ENCODE measurements around the gene NRXN2. TPM values are rescaled to one million over a fixed set of nuclear protein-coding genes. Genes with fewer than 3 reads are reported as not detected.

The NRXN2 gene
- total and polyA plus RNA-seq, 4 donors, result 2.6 to 35.9 (median 15.6) TPM

DNA sequence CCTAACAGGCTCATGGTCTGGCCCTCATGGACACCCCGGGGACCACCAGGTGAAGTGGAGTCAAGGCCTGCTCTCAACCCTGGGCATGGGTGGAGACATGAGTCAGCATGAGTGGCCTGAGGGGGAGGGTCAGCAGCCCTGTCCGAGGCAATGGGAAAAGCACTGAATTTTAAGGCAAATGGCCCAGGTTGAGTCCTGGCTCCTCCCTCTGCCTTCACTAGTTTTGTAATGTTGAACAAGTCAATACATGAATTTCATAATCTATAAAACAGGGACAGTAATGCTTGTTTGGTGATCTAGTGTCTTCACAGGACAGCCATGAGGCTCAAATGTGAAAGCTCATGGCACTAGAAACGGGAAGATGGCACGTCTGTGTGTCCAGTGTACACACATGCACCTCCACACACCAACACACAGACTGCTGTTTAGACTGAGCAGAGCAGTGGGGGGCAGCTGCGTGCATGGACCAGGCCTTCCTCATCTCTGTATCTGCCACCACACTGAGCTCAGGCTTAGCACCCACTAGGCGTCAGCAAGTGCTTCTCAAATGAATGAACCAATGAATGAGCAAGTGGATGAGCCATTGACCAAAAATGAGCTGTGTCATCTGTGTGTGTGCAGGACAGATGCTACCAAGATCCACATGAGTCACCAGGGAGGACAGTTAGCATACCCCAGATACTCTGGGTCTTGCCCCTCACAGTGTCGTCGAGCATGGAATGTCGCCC lies 63.4 kb downstream of the NRXN2 start:
- WGBS, 2 donors, result 59 to 64% methylated on average over 9 of the region's 9 CpGs
- no peak overlapping the region for H3K4me3 ChIP-seq (ENCODE audit: low read length in 2 of 2)
- no peaks in the 10 kb centered on the region for H3K9me3 ChIP-seq (ENCODE audit: control insufficient read depth, low read length)
- H3K4me1 ChIP-seq (ENCODE audit: control insufficient read depth in 1 of 2, insufficient read depth in 2 of 2, low read length in 2 of 2), result no peaks in the 10 kb centered on the region
- H3K36me3 ChIP-seq (ENCODE audit: control insufficient read depth in 1 of 2, insufficient read depth in 2 of 2, low read length in 1 of 2), result no peaks in the 10 kb centered on the region
- intact Hi-C loops (cut with DNase I), result loop anchor here in 1 of 2 donors (1.0 to 5.0 kb wide), 2 partner anchors 29 to 63 kb away; partner anchors contain the start of gene NRXN2
- ATAC-seq (ENCODE audit: low FRiP score) (no peak), DNase-seq (peak in 1 of 2 donors; percentile 45)
- no peak overlapping the region for H3K27ac ChIP-seq (ENCODE audit: low read depth in 1 of 2, low read length in 2 of 2)
- H3K27me3 ChIP-seq (ENCODE audit: control insufficient read depth in 1 of 2, insufficient read depth in 2 of 2, low read length in 1 of 2), result no peaks in the 10 kb centered on the region

GRCh38 chr11:64658265-64658664 lies 64.7 kb downstream of the NRXN2 start:
- no peaks in the 10 kb centered on the region for H3K9me3 ChIP-seq (ENCODE audit: control insufficient read depth, low read length)
- H3K36me3 ChIP-seq (ENCODE audit: control insufficient read depth in 1 of 2, insufficient read depth in 2 of 2, low read length in 1 of 2), result no peaks in the 10 kb centered on the region
- no peaks in the 10 kb centered on the region for H3K4me1 ChIP-seq (ENCODE audit: control insufficient read depth in 1 of 2, insufficient read depth in 2 of 2, low read length in 2 of 2)
- DNase-seq, result no peak
- no peaks in the 10 kb centered on the region for H3K27me3 ChIP-seq (ENCODE audit: control insufficient read depth in 1 of 2, insufficient read depth in 2 of 2, low read length in 1 of 2)
- ATAC-seq (ENCODE audit: low FRiP score), result no peak
- no peak overlapping the region for H3K4me3 ChIP-seq (ENCODE audit: low read length in 2 of 2)
- no peak overlapping the region for H3K27ac ChIP-seq (ENCODE audit: low read depth in 1 of 2, low read length in 2 of 2)
- intact Hi-C loops (cut with DNase I), result loop anchor here in 1 of 2 donors (5.0 kb wide), 1 partner anchor 64 kb away; the partner anchor contains the start of gene NRXN2
- 81 to 83% methylated on average over 2 of the region's 2 CpGs for WGBS, 2 donors

DNA sequence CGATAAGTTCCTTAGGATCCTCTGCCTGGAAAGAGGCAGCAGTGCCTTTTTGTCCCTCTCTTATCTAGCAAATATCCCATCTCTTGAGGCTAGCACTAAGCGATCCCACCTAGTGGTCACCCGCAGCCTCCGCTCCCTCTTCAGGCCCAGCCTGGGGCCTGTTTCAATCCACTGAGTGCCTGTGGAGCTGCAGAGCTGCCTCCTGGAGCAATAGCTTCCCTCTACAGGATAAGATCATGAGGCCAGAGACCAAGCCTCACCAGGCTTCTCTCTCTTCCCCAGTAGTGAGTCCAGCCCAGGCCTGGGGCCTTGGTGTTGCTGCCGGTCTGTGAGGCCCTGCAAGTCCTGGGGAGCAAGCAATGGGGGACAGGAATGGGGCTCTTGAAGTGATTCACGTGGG lies 66.1 kb downstream of the NRXN2 start:
- no peaks in the 10 kb centered on the region for H3K4me1 ChIP-seq (ENCODE audit: control insufficient read depth in 1 of 2, insufficient read depth in 2 of 2, low read length in 2 of 2)
- H3K9me3 ChIP-seq (ENCODE audit: control insufficient read depth, low read length), result no peaks in the 10 kb centered on the region
- H3K4me3 ChIP-seq (ENCODE audit: low read length in 2 of 2), result no peak overlapping the region
- ATAC-seq (ENCODE audit: low FRiP score) (no peak), DNase-seq (peak in 1 of 2 donors; percentile 44)
- no peaks in the 10 kb centered on the region for H3K36me3 ChIP-seq (ENCODE audit: control insufficient read depth in 1 of 2, insufficient read depth in 2 of 2, low read length in 1 of 2)
- H3K27me3 ChIP-seq (ENCODE audit: control insufficient read depth in 1 of 2, insufficient read depth in 2 of 2, low read length in 1 of 2), result no peaks in the 10 kb centered on the region
- H3K27ac ChIP-seq (ENCODE audit: low read depth in 1 of 2, low read length in 2 of 2), result no peak overlapping the region
- intact Hi-C loops (cut with DNase I), result loop anchor here in 1 of 2 donors (5.0 kb wide), 1 partner anchor 65 kb away; the partner anchor contains the start of gene NRXN2
- 86 to 88% methylated on average over 6 of the region's 6 CpGs for WGBS, 2 donors

- no peaks in the 10 kb centered on the region for H3K36me3 ChIP-seq (ENCODE audit: control insufficient read depth in 1 of 2, insufficient read depth in 2 of 2, low read length in 1 of 2)
- WGBS, 2 donors, result 64 to 76% methylated on average over 8 of the region's 8 CpGs
- H3K9me3 ChIP-seq (ENCODE audit: control insufficient read depth, low read length), result no peaks in the 10 kb centered on the region
- no peaks in the 10 kb centered on the region for H3K27me3 ChIP-seq (ENCODE audit: control insufficient read depth in 1 of 2, insufficient read depth in 2 of 2, low read length in 1 of 2)
- no peak for ATAC-seq (ENCODE audit: low FRiP score)
- no peak for DNase-seq
- no peak overlapping the region for H3K27ac ChIP-seq (ENCODE audit: low read depth in 1 of 2, low read length in 2 of 2)
- H3K4me3 ChIP-seq (ENCODE audit: low read length in 2 of 2), result no peak overlapping the region
- H3K4me1 ChIP-seq (ENCODE audit: control insufficient read depth in 1 of 2, insufficient read depth in 2 of 2, low read length in 2 of 2), result no peaks in the 10 kb centered on the region
- intact Hi-C loops (cut with DNase I), result loop anchor here in 1 of 2 donors (5.0 kb wide), 1 partner anchor 66 kb away; the partner anchor contains the start of gene NRXN2
These were observed 66.9 kb downstream of the NRXN2 start for GRCh38 chr11:64655941-64656601.

- no peak for ATAC-seq (ENCODE audit: low FRiP score)
- no peak overlapping the region for H3K4me3 ChIP-seq (ENCODE audit: low read length in 2 of 2)
- intact Hi-C loops (cut with DNase I), result loop anchor here (5.0 kb wide), 2 partner anchors 67 to 163 kb away; partner anchors contain the start of gene NRXN2 (in 1 of the 2)
These were observed 67.9 kb downstream of the NRXN2 start for GRCh38 chr11:64654958-64655541.

DNA sequence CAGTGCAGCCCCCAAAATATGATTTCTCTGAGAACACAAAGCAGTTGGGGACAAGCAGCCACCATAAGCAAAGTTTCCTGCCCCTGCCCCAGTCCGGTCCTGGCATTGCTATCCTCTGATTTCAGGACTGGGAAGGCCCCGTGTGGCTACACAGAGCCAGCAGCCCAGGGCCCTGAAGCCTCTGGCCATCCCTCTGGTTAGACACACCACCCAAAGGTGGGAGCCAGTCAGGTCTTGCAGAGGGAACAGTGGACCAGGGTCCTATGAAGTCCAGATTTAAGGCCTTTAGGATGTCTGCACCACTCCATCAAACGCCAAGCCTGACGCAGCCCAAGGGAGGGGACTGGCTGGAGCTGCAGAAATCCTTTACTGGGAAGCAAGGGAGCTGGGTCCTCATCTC lies 68.6 kb downstream of the NRXN2 start:
- Histone ChIP-seq H3K9me3 (ENCODE audit: control insufficient read depth, low read length) (no peaks in the 10 kb centered on the region), H3K27me3 (ENCODE audit: control insufficient read depth in 1 of 2, insufficient read depth in 2 of 2, low read length in 1 of 2) (no peaks in the 10 kb centered on the region), H3K4me1 (ENCODE audit: control insufficient read depth in 1 of 2, insufficient read depth in 2 of 2, low read length in 2 of 2) (no peaks in the 10 kb centered on the region), H3K36me3 (ENCODE audit: control insufficient read depth in 1 of 2, insufficient read depth in 2 of 2, low read length in 1 of 2) (no peaks in the 10 kb centered on the region), H3K27ac (ENCODE audit: low read depth in 1 of 2, low read length in 2 of 2) (no peak overlapping the region), H3K4me3 (ENCODE audit: low read length in 2 of 2) (no peak overlapping the region)
- intact Hi-C loops (cut with DNase I), result loop anchor here in 1 of 2 donors (5.0 kb wide), 1 partner anchor 162 kb away; no protein-coding TSS in a partner anchor
- WGBS, 2 donors, result 69% methylated on average over 4 of the region's 4 CpGs
- ATAC-seq (ENCODE audit: low FRiP score) (no peak), DNase-seq (no peak)

More at GRCh38 chr11:64654958-64655541, 67.9 kb downstream of the NRXN2 start:
- Histone ChIP-seq H3K4me1 (ENCODE audit: control insufficient read depth in 1 of 2, insufficient read depth in 2 of 2, low read length in 2 of 2) (no peaks in the 10 kb centered on the region), H3K9me3 (ENCODE audit: control insufficient read depth, low read length) (no peaks in the 10 kb centered on the region), H3K36me3 (ENCODE audit: control insufficient read depth in 1 of 2, insufficient read depth in 2 of 2, low read length in 1 of 2) (no peaks in the 10 kb centered on the region), H3K27ac (ENCODE audit: low read depth in 1 of 2, low read length in 2 of 2) (no peak overlapping the region), H3K27me3 (ENCODE audit: control insufficient read depth in 1 of 2, insufficient read depth in 2 of 2, low read length in 1 of 2) (no peaks in the 10 kb centered on the region)
- DNase-seq, result no peak
- WGBS, 2 donors, result 70 to 74% methylated on average over 13 of the region's 13 CpGs

DNA sequence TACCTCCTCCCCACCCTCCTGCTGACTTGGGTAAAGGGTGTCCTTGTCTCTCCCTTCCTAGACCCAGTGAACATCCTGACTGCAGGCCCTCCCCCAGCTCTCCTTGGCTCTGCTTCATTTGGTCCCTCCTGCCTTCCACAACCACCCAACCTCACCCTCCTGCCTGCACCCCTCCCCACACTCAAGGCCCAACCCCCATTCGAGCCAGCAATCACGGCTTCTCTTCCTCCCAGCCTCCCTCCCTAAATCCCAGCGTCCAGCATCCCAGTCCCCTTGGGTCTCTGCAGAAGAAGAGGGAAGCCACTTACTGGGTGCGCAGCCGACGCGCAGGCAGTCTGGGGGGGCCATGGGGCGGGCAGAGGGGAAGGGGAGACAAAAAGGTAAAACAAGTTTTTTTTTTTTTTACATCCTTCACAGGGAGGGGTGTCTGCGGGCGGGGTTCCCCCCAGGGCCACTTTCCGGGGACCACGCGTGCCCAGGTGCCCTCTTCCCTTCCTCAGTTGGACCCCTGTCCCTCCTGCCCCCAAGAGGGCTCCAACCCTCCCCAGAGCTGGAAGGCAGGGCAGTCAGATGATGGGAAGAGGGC lies 69.5 kb downstream of the NRXN2 start:
- intact Hi-C loops (cut with DNase I), result loop anchor here (2.0 to 5.0 kb wide), 4 partner anchors 101 to 205 kb away; no protein-coding TSS in a partner anchor
- Histone ChIP-seq H3K9me3 (ENCODE audit: control insufficient read depth, low read length) (no peaks in the 10 kb centered on the region), H3K4me3 (ENCODE audit: low read length in 2 of 2) (no peak overlapping the region), H3K27ac (ENCODE audit: low read depth in 1 of 2, low read length in 2 of 2) (no peak overlapping the region), H3K27me3 (ENCODE audit: control insufficient read depth in 1 of 2, insufficient read depth in 2 of 2, low read length in 1 of 2) (no peaks in the 10 kb centered on the region), H3K4me1 (ENCODE audit: control insufficient read depth in 1 of 2, insufficient read depth in 2 of 2, low read length in 2 of 2) (no peaks in the 10 kb centered on the region), H3K36me3 (ENCODE audit: control insufficient read depth in 1 of 2, insufficient read depth in 2 of 2, low read length in 1 of 2) (no peaks in the 10 kb centered on the region)
- no peak for ATAC-seq (ENCODE audit: low FRiP score)
- 50 to 54% methylated on average over 12 to 13 of the region's 13 CpGs for WGBS, 2 donors
- DNase-seq, result no peak

- no peaks in the 10 kb centered on the region for H3K27me3 ChIP-seq (ENCODE audit: control insufficient read depth in 1 of 2, insufficient read depth in 2 of 2, low read length in 1 of 2)
- no peak overlapping the region for H3K27ac ChIP-seq (ENCODE audit: low read depth in 1 of 2, low read length in 2 of 2)
- no peaks in the 10 kb centered on the region for H3K4me1 ChIP-seq (ENCODE audit: control insufficient read depth in 1 of 2, insufficient read depth in 2 of 2, low read length in 2 of 2)
- WGBS, 2 donors, result 37 to 39% methylated on average over 13 of the region's 13 CpGs
- intact Hi-C loops (cut with DNase I), result loop anchor here (2.0 to 5.0 kb wide), 4 partner anchors 100 to 204 kb away; no protein-coding TSS in a partner anchor
- DNase-seq, result peak; percentile 81 to 95
- peak; percentile 70 for ATAC-seq (ENCODE audit: low FRiP score)
- no peaks in the 10 kb centered on the region for H3K36me3 ChIP-seq (ENCODE audit: control insufficient read depth in 1 of 2, insufficient read depth in 2 of 2, low read length in 1 of 2)
- no peaks in the 10 kb centered on the region for H3K9me3 ChIP-seq (ENCODE audit: control insufficient read depth, low read length)
- H3K4me3 ChIP-seq (ENCODE audit: low read length in 2 of 2), result no peak overlapping the region
These were observed 70.2 kb downstream of the NRXN2 start for GRCh38 chr11:64652586-64653387.
